Measurements from ENCODE around the gene CAT. TPM values are rescaled to one million over a fixed set of nuclear protein-coding genes. Genes with fewer than 3 reads are reported as not detected.
A peak's percentile ranks its signal among the peaks of the same experiment; 100 is the strongest.

The CAT gene
- total RNA-seq, 8 experiments from 2014 or later = 12.2 to 59.6 (median 29.7) TPM

DNA sequence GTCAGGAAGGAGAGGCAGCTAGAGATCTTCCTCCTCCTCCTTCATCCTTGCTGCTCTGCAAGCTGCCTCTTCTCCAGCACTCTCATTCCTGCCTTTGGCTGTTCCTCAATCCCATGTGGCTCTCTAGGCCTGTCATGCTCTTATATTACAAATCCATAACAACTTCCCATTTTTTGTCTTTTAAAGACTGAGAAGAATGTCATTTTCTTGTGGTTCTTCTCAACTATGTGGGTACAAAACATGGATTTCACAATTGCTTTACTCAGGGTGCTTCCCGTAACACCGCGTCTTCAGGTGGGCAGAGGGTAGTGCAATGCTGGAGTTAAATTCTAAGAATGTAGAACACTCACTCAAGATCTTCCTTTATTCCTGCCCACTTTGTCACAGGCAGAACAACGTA is 6.8 kb upstream of the CAT start:
- Histone ChIP-seq H3K4me3 (no peak overlapping the region), H3K27ac (no peak overlapping the region), H3K4me1 (replicated peaks in 1 of 2) (no peaks in the 10 kb centered on the region)
- in situ Hi-C loops (cut with MboI; ENCODE audit: low pct_unique_long_range_greater_than_20kb in 2 of 9, low sequenced_read_pairs in 9 of 9, unreplicated experiment in 9 of 9) = no loop called here
- ATAC-seq (replicated peaks in 6 of 8) = no peak
- 60 to 100% (median 94%) methylated on average over 1 to 4 of the region's 4 CpGs; no CpG with 5 or more reads in 4 of the 10 experiments for WGBS, 10 experiments

- H3K4me1 ChIP-seq (replicated peaks in 1 of 2) = peaks cover 0 to 1% of the 10 kb centered on the region in 2 donors
- ATAC-seq (replicated peaks in 6 of 8) = no peak
- in situ Hi-C loops (cut with MboI; ENCODE audit: low pct_unique_long_range_greater_than_20kb in 2 of 9, low sequenced_read_pairs in 9 of 9, unreplicated experiment in 9 of 9) = no loop called here
- no peak overlapping the region for H3K27ac ChIP-seq
- H3K4me3 ChIP-seq = no peak overlapping the region
- 70 to 100% (median 84%) methylated on average over 1 to 5 of the region's 5 CpGs; no CpG with 5 or more reads in 1 of the 10 experiments for WGBS, 10 experiments
These were observed 5.9 kb upstream of the CAT start for GRCh38 chr11:34432822-34433221.

DNA sequence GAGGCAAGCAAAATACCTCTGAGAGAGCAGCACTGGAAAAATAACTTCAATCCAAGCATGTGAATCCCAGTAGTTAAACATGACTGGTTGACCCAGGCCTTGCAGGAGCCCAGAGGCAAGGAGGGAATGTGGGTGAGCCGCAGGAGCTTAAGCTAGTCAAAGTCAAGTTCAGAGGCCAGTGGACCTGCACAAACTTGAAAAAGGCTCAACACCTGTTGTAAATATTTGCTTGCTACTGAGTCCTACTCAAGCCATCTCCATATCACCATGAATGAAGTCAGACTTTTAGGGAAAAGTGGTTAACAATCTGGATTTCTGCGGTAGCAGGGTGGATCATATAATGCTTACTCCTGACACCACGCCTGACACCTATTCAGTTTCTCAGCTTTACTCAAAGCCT is 4.8 kb upstream of the CAT start:
- ATAC-seq (replicated peaks in 6 of 8) = no peak
- 67 to 100% (median 93%) methylated on average over 1 to 3 of the region's 3 CpGs; no CpG with 5 or more reads in 1 of the 10 experiments for WGBS, 10 experiments
- in situ Hi-C loops (cut with MboI; ENCODE audit: low pct_unique_long_range_greater_than_20kb in 2 of 9, low sequenced_read_pairs in 9 of 9, unreplicated experiment in 9 of 9) = no loop called here
- H3K27ac ChIP-seq = no peak overlapping the region
- H3K4me3 ChIP-seq = no peak overlapping the region
- peaks cover 0 to 3% of the 10 kb centered on the region in 2 donors for H3K4me1 ChIP-seq (replicated peaks in 1 of 2)

GRCh38 chr11:34437224-34438125 is 1.3 kb upstream of the CAT start:
- H3K4me3 ChIP-seq = peak overlapping the region in 3 of 5 donors; percentile 61 to 97 (median 71)
- H3K27ac ChIP-seq = no peak overlapping the region
- 64 to 100% (median 84%) methylated on average over 1 to 2 of the region's 2 CpGs; no CpG with 5 or more reads in 2 of the 10 experiments for WGBS, 10 experiments
- ATAC-seq (replicated peaks in 6 of 8) = no peak
- in situ Hi-C loops (cut with MboI; ENCODE audit: low pct_unique_long_range_greater_than_20kb in 2 of 9, low sequenced_read_pairs in 9 of 9, unreplicated experiment in 9 of 9) = no loop called here
- H3K4me1 ChIP-seq (replicated peaks in 1 of 2) = peaks cover 0 to 10% of the 10 kb centered on the region in 2 donors

- peak overlapping the region; percentile 51 to 97 (median 71) for H3K4me3 ChIP-seq
- peaks cover 0 to 10% of the 10 kb centered on the region in 2 donors for H3K4me1 ChIP-seq (replicated peaks in 1 of 2)
- H3K27ac ChIP-seq = no peak overlapping the region
- no peak for ATAC-seq (replicated peaks in 6 of 8)
- in situ Hi-C loops (cut with MboI; ENCODE audit: low pct_unique_long_range_greater_than_20kb in 2 of 9, low sequenced_read_pairs in 9 of 9, unreplicated experiment in 9 of 9) = no loop called here
- 15 to 78% (median 55%) methylated on average over 1 to 8 of the region's 8 CpGs; no CpG with 5 or more reads in 2 of the 10 experiments for WGBS, 10 experiments
These were observed 970 bp downstream of the CAT start for GRCh38 chr11:34439610-34440198.

DNA sequence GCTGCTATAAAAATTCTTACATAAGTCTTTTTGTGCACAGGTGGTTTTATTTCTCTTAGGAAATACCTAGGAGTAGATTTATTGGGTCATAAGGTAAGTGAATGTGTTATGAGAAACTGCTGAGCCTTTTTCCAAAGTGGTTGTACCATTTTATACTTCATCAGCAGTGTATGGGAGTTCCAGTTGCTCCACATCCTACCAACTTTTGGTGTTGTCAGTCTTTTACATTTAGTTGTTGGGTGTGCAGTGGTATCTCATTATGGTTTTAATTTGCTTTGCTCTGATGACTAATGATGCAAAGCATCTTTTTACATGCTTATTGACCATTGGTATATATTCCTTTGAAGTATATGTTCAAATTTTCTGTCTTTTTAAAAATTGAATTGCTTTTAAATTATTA is 3.1 kb downstream of the CAT start:
- Histone ChIP-seq H3K27ac (no peak overlapping the region), H3K4me3 (no peak overlapping the region), H3K4me1 (replicated peaks in 1 of 2) (peaks cover 0 to 10% of the 10 kb centered on the region in 2 donors)
- in situ Hi-C loops (cut with MboI; ENCODE audit: low pct_unique_long_range_greater_than_20kb in 2 of 9, low sequenced_read_pairs in 9 of 9, unreplicated experiment in 9 of 9) = no loop called here
- no peak for ATAC-seq (replicated peaks in 6 of 8)

DNA sequence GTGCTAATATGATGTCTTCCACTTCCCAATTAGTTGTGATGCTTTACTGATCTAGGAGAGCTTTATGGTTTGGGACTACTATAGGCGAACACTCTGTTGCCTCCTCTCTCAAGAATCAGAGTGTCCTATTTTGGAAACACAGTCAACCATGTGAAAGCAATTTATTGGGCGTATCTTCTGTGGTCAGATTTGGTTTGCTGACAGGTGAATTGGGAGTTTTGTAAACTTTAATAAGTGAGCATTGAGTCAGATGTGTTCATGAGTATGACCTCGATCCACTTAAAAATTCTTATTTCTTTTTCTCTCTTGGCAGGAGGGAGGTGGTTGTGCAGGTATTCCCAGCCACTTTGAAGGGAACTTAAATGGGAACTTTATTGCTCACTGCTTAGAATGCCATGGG is 4.4 kb downstream of the CAT start:
- H3K4me1 ChIP-seq (replicated peaks in 1 of 2) = peaks cover 0 to 7% of the 10 kb centered on the region in 2 donors
- WGBS, 10 experiments = 74 to 100% (median 92%) methylated on average over 1 to 3 of the region's 3 CpGs

DNA sequence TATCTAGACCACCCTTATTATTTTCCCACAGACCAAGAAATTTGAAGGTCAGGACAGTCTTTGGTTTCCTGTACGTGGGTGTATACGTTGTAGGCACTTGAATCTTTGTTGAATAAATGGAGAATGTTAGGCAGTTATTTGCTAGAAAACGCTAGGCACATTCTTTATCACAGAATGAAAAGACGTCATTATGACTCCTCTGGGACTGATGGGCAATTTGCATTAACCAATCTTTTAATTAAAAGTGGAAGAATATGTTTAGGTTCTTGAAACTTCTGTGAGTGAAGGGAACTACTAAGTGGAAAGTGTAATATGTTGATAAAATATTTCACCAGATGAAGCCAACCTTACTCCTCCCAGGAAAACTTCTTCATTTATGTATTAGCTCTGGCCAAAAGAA is 5.7 kb downstream of the CAT start:
- in situ Hi-C loops (cut with MboI; ENCODE audit: low pct_unique_long_range_greater_than_20kb in 2 of 9, low sequenced_read_pairs in 9 of 9, unreplicated experiment in 9 of 9) = no loop called here
- 60 to 100% (median 82%) methylated on average over 1 to 4 of the region's 4 CpGs; no CpG with 5 or more reads in 1 of the 10 experiments for WGBS, 10 experiments

More for the DNA sequence above, 4.4 kb downstream of the CAT start:
- ATAC-seq (replicated peaks in 6 of 8) = no peak
- in situ Hi-C loops (cut with MboI; ENCODE audit: low pct_unique_long_range_greater_than_20kb in 2 of 9, low sequenced_read_pairs in 9 of 9, unreplicated experiment in 9 of 9) = no loop called here
- Histone ChIP-seq H3K4me3 (no peak overlapping the region), H3K27ac (no peak overlapping the region)

DNA sequence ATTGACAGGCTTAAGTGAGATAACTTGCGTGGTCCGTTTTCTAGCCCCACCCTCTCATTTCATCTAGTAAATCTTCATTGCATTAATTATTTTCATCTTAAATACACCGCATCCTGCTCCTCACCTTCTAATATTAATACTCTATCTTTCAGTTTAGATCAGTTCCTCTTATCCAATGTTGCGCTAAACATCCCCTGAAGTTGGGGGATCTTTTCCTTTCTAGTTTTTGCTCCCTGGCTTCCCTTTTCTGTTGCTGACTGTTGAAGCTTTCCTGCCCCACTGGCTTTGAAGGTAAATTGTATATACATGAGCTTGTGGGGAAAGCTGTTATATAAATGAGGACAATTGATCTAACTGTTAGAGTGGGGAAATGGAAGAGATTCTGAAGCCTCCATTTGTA is 7.2 kb downstream of the CAT start:
- H3K27ac ChIP-seq = no peak overlapping the region
- no peaks in the 10 kb centered on the region for H3K4me1 ChIP-seq (replicated peaks in 1 of 2)
- ATAC-seq (replicated peaks in 6 of 8) = no peak
- H3K4me3 ChIP-seq = no peak overlapping the region
- WGBS, 10 experiments = 67 to 98% (median 79%) methylated on average over 3 to 4 of the region's 4 CpGs
- in situ Hi-C loops (cut with MboI; ENCODE audit: low pct_unique_long_range_greater_than_20kb in 2 of 9, low sequenced_read_pairs in 9 of 9, unreplicated experiment in 9 of 9) = no loop called here

More for the DNA sequence above, 5.7 kb downstream of the CAT start:
- H3K27ac ChIP-seq = no peak overlapping the region
- no peak for ATAC-seq (replicated peaks in 6 of 8)
- H3K4me3 ChIP-seq = no peak overlapping the region
- peaks cover 0 to 7% of the 10 kb centered on the region in 2 donors for H3K4me1 ChIP-seq (replicated peaks in 1 of 2)

GRCh38 chr11:34446386-34446785 is 7.7 kb downstream of the CAT start:
- Histone ChIP-seq H3K27ac (no peak overlapping the region), H3K4me3 (no peak overlapping the region), H3K4me1 (replicated peaks in 1 of 2) (no peaks in the 10 kb centered on the region)
- in situ Hi-C loops (cut with MboI; ENCODE audit: low pct_unique_long_range_greater_than_20kb in 2 of 9, low sequenced_read_pairs in 9 of 9, unreplicated experiment in 9 of 9) = no loop called here
- WGBS, 10 experiments = 30 to 100% (median 68%) methylated on average over 1 to 5 of the region's 5 CpGs; no CpG with 5 or more reads in 3 of the 10 experiments
- no peak for ATAC-seq (replicated peaks in 6 of 8)

DNA sequence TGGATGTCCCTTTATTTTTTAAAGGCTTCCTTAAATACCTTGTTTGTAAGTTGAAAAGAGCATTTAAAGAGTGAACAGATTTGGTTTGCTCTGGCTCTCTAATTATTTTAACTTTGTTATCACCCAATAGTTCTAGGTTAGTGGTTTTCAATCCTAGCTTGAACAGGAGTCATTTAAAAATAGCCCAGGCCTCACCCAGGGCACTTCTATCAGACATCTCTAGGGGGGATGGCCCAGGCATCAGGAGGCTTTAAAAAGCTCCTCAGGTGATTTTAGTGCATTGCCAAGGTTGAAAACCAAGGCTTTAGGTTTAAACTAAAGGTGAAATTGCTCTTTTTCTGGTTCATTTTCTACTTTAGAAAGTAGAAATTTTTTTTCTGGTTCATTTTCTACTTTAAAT is 8.3 kb downstream of the CAT start:
- in situ Hi-C loops (cut with MboI; ENCODE audit: low pct_unique_long_range_greater_than_20kb in 2 of 9, low sequenced_read_pairs in 9 of 9, unreplicated experiment in 9 of 9) = no loop called here

GRCh38 chr11:34448223-34448994 is 9.7 kb downstream of the CAT start:
- no peak overlapping the region for H3K4me3 ChIP-seq
- H3K27ac ChIP-seq = no peak overlapping the region
- in situ Hi-C loops (cut with MboI; ENCODE audit: low pct_unique_long_range_greater_than_20kb in 2 of 9, low sequenced_read_pairs in 9 of 9, unreplicated experiment in 9 of 9) = no loop called here
- no peak for ATAC-seq (replicated peaks in 6 of 8)
- no peaks in the 10 kb centered on the region for H3K4me1 ChIP-seq (replicated peaks in 1 of 2)
- 77 to 100% (median 92%) methylated on average over 3 to 9 of the region's 11 CpGs for WGBS, 10 experiments

More for the DNA sequence above, 8.3 kb downstream of the CAT start:
- no peaks in the 10 kb centered on the region for H3K4me1 ChIP-seq (replicated peaks in 1 of 2)
- no peak overlapping the region for H3K27ac ChIP-seq
- no peak overlapping the region for H3K4me3 ChIP-seq
- no peak for ATAC-seq (replicated peaks in 6 of 8)

DNA sequence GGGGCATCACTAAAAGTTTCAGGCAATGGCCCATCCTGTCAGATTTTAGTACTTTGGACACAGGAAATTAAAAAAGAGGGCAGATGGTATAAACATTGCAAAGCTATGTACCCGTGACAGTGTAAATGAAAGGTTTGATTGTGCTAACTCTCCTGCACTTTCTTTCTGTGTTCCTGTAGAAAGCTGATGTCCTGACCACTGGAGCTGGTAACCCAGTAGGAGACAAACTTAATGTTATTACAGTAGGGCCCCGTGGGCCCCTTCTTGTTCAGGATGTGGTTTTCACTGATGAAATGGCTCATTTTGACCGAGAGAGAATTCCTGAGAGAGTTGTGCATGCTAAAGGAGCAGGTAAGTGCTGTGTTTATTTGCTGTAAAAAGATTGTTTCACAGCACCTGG is 10.3 kb downstream of the CAT start:
- in situ Hi-C loops (cut with MboI; ENCODE audit: low pct_unique_long_range_greater_than_20kb in 2 of 9, low sequenced_read_pairs in 9 of 9, unreplicated experiment in 9 of 9) = no loop called here
- Histone ChIP-seq H3K4me3 (no peak overlapping the region), H3K27ac (no peak overlapping the region), H3K4me1 (replicated peaks in 1 of 2) (no peaks in the 10 kb centered on the region)
- no peak for ATAC-seq (replicated peaks in 6 of 8)
- WGBS, 10 experiments = 35 to 100% (median 67%) methylated on average over 1 to 3 of the region's 3 CpGs; no CpG with 5 or more reads in 1 of the 10 experiments

Measured in motor neuron (in vitro differentiated cells).